ENCODE measurements around the gene TXNDC5. TPM values are rescaled to one million over a fixed set of nuclear protein-coding genes. Genes with fewer than 3 reads are reported as not detected.

TXNDC5 gene
- total and polyA plus RNA-seq, 12 donors = 51.6 to 192 (median 128) TPM

GRCh38 chr6:7939864-7940228 lies 29.3 kb upstream of the TXNDC5 start:
- H3K4me1 ChIP-seq (replicated peaks in 1 of 2) = no peaks in the 10 kb centered on the region
- intact Hi-C loops (cut with DNase I) = no loop called here
- no peak overlapping the region for H3K4me3 ChIP-seq
- no peak overlapping the region for H3K27ac ChIP-seq
- H3K9me3 ChIP-seq (replicated peaks in 1 of 3) = no peaks in the 10 kb centered on the region
- WGBS, 4 donors = 62 to 78% (median 64%) methylated on average over 5 of the region's 5 CpGs
- no peak for TF ChIP-seq POLR2A (IDR thresholded peaks at IDR 0.05)
- TF ChIP-seq, protein P1, sequence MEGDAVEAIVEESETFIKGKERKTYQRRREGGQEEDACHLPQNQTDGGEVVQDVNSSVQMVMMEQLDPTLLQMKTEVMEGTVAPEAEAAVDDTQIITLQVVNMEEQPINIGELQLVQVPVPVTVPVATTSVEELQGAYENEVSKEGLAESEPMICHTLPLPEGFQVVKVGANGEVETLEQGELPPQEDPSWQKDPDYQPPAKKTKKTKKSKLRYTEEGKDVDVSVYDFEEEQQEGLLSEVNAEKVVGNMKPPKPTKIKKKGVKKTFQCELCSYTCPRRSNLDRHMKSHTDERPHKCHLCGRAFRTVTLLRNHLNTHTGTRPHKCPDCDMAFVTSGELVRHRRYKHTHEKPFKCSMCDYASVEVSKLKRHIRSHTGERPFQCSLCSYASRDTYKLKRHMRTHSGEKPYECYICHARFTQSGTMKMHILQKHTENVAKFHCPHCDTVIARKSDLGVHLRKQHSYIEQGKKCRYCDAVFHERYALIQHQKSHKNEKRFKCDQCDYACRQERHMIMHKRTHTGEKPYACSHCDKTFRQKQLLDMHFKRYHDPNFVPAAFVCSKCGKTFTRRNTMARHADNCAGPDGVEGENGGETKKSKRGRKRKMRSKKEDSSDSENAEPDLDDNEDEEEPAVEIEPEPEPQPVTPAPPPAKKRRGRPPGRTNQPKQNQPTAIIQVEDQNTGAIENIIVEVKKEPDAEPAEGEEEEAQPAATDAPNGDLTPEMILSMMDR (IDR thresholded peaks at IDR 0.05) = no peak
- no peaks in the 10 kb centered on the region for H3K36me3 ChIP-seq (replicated peaks in 1 of 2)
- H3K27me3 ChIP-seq = no peaks in the 10 kb centered on the region
- no peak for DNase-seq

- DNase-seq = no peak
- intact Hi-C loops (cut with DNase I) = no loop called here
Observed at GRCh38 chr6:7939184-7939863, 28.7 kb upstream of the TXNDC5 start.

GRCh38 chr6:7938562-7939183 lies 28.1 kb upstream of the TXNDC5 start:
- no peaks in the 10 kb centered on the region for H3K36me3 ChIP-seq (replicated peaks in 1 of 2)
- TF ChIP-seq POLR2A (IDR thresholded peaks at IDR 0.05) = no peak
- TF ChIP-seq, protein P1 (IDR thresholded peaks at IDR 0.05) = no peak
- 67 to 77% (median 73%) methylated on average over 4 of the region's 4 CpGs for WGBS, 4 donors
- H3K9me3 ChIP-seq (replicated peaks in 1 of 3) = no peaks in the 10 kb centered on the region
- DNase-seq = no peak
- H3K4me3 ChIP-seq = no peak overlapping the region
- H3K27ac ChIP-seq = peak overlapping the region in 1 of 5 donors; percentile 38
- H3K4me1 ChIP-seq (replicated peaks in 1 of 2) = no peaks in the 10 kb centered on the region
- no peaks in the 10 kb centered on the region for H3K27me3 ChIP-seq
- intact Hi-C loops (cut with DNase I) = no loop called here

More at GRCh38 chr6:7939184-7939863, 28.7 kb upstream of the TXNDC5 start:
- H3K27me3 ChIP-seq = no peaks in the 10 kb centered on the region
- TF ChIP-seq, protein P1 (IDR thresholded peaks at IDR 0.05) = no peak
- no peak for TF ChIP-seq POLR2A (IDR thresholded peaks at IDR 0.05)
- no peaks in the 10 kb centered on the region for H3K4me1 ChIP-seq (replicated peaks in 1 of 2)
- no peaks in the 10 kb centered on the region for H3K36me3 ChIP-seq (replicated peaks in 1 of 2)
- H3K4me3 ChIP-seq = no peak overlapping the region
- H3K9me3 ChIP-seq (replicated peaks in 1 of 3) = no peaks in the 10 kb centered on the region
- no peak overlapping the region for H3K27ac ChIP-seq
- WGBS, 4 donors = 75 to 85% (median 82%) methylated on average over 9 to 11 of the region's 11 CpGs

GRCh38 chr6:7933794-7934193 lies 23.2 kb upstream of the TXNDC5 start:
- intact Hi-C loops (cut with DNase I) = no loop called here
- H3K4me3 ChIP-seq = no peak overlapping the region
- H3K4me1 ChIP-seq (replicated peaks in 1 of 2) = no peaks in the 10 kb centered on the region
- no peaks in the 10 kb centered on the region for H3K27me3 ChIP-seq
- no peak for DNase-seq
- WGBS, 4 donors = 56 to 73% (median 63%) methylated on average over 3 of the region's 3 CpGs
- no peak for TF ChIP-seq POLR2A (IDR thresholded peaks at IDR 0.05)
- TF ChIP-seq, protein P1 (IDR thresholded peaks at IDR 0.05) = no peak
- H3K9me3 ChIP-seq (replicated peaks in 1 of 3) = no peaks in the 10 kb centered on the region
- no peak overlapping the region for H3K27ac ChIP-seq
- H3K36me3 ChIP-seq (replicated peaks in 1 of 2) = no peaks in the 10 kb centered on the region

All from adrenal gland (tissue), 12 donors.